Gastrocnemius medialis (tissue), 4 donors: ENCODE measurements around the gene CYREN.

Experiments
- CTCF ChIP-seq, 5 experiments: fragments of 450-650 bp in 3 of 5; fragments of 200-600 bp in 2 of 5; sonication (generic) in 2 of 5; IDR thresholded peaks in 4 of 5; conservative IDR thresholded peaks in 1 of 5; 1 replicate in 4 of 5; 2 replicates in 1 of 5; pipeline ENCODE4 v1.5.1; 2016 to 2019; ENCODE audit warnings: antibody characterized with exemption in 5 of 5, mild to moderate bottlenecking in 3 of 5, moderate library complexity in 3 of 5
- POLR2A ChIP-seq, 2 donors: fragments of 450-650 bp; IDR thresholded peaks; one replicate each; pipeline ENCODE4 v1.6.1; 2017; ENCODE audit warnings: antibody characterized with exemption in 2 of 2, mild to moderate bottlenecking in 2 of 2, moderate library complexity in 2 of 2

- no peak for TF ChIP-seq POLR2A (IDR thresholded peaks at IDR 0.05)
- no peak for TF ChIP-seq CTCF (IDR thresholded peaks at IDR 0.05 in 4 of 5, conservative IDR thresholded peaks at IDR 0.05 in 1 of 5)
These were observed 53.4 kb downstream of the CYREN start for GRCh38 chr7:135117096-135117495.
